Thyroid gland (tissue), 4 donors: ENCODE measurements around the gene SPINK13. TPM values are rescaled to one million over a fixed set of nuclear protein-coding genes. Genes with fewer than 3 reads are reported as not detected.
"Not testable (repeated sequence)": the region's sequence is repeated elsewhere in the genome, so short reads cannot be mapped to it uniquely, and the experiment has no call there.

ENCODE experiments used
- DNase-seq, 2 donors: peaks; one replicate each; pipeline ENCODE4 v3.0.0-alpha.2; 2019
- H3K27ac ChIP-seq, 3 donors: fragments of 200-600 bp; sonication (generic); 1 replicate in 2 of 3; 2 replicates in 1 of 3; pipeline ENCODE4 v1.5.1; 2016 to 2019; ENCODE audit warnings: mild to moderate bottlenecking in 1 of 3, moderate library complexity in 1 of 3
- H3K27me3 ChIP-seq: fragments of 200-600 bp; sonication (generic); one replicate; pipeline ENCODE4 v1.5.1; 2019
- H3K36me3 ChIP-seq, 2 donors: fragments of 200-600 bp; sonication (generic); one replicate each; pipeline ENCODE4 v1.5.1; 2016 to 2019
- H3K4me1 ChIP-seq, 2 donors: fragments of 200-600 bp; sonication (generic); one replicate each; pipeline ENCODE4 v1.5.1; 2017 to 2019
- H3K4me3 ChIP-seq, 3 donors: fragments of 200-600 bp; sonication (generic); replicated peaks in 1 of 3; 1 replicate in 2 of 3; 2 replicates in 1 of 3; pipeline ENCODE4 v1.5.1; 2016; ENCODE audit warnings: mild to moderate bottlenecking in 1 of 3
- H3K9me3 ChIP-seq: fragments of 200-600 bp; sonication (generic); one replicate; pipeline ENCODE4 v1.5.1; 2017
- CTCF ChIP-seq, 6 experiments: fragments of 200-600 bp in 3 of 6; fragments of 450-650 bp in 3 of 6; sonication (generic) in 3 of 6; IDR thresholded peaks; one replicate each; pipeline ENCODE4 v1.5.1; 2016 to 2019; ENCODE audit warnings: antibody characterized with exemption in 6 of 6, mild to moderate bottlenecking in 2 of 6, inconsistent platforms in 1 of 6, moderate library complexity in 1 of 6
- POLR2A ChIP-seq, 2 donors: fragments of 450-650 bp; IDR thresholded peaks; one replicate each; pipeline ENCODE4 v1.6.1; 2017; ENCODE audit warnings: antibody characterized with exemption in 2 of 2, mild to moderate bottlenecking in 2 of 2, moderate library complexity in 1 of 2
- whole genome bisulfite sequencing, 2 donors: methylation state at CpG; one replicate each; pipeline ENCODE4 v1.1.5; 2017; 5-methylcytosine and 5-hydroxymethylcytosine counted together
- intact Hi-C: fragments of 100-400 bp; cut with DNase I; formaldehyde crosslinking; loops from one replicate; pipeline ENCODE4 v1.15.1; 2023
- total RNA-seq, 4 donors: library from RNA; depleted of rRNA; stranded (reverse); fragments of >200 nt; gene quantifications; one replicate each; pipeline ENCODE4 v1.2.3, GENCODE V29; 2016

Gene SPINK13
- total RNA-seq, 4 donors from 2014 or later = not detected

DNA sequence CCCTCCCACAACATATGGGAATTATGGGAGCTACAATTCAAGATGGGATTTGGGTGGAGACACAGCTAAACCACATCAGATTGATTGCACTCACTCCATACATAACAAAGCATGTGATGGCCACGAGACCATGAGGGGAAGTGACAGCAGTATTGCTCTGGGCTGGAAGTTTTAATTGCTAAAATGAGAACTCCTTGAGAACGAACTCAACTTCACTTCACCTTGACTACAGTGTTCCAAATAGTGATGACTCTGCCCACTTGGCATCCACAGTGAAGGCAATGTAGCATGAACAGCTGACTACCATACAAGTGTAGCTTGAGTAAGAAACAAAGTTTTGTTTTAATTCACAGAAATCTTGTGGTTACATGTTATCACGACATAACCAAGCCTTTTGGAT is 42.9 kb downstream of the SPINK13 start:
- Histone ChIP-seq H3K27ac (no peak overlapping the region), H3K9me3 (no peaks in the 10 kb centered on the region), H3K36me3 (no peaks in the 10 kb centered on the region), H3K4me1 (no peaks in the 10 kb centered on the region), H3K27me3 (no peaks in the 10 kb centered on the region), H3K4me3 (no peak overlapping the region)
- intact Hi-C loops = no loop called here
- DNase-seq = peak in 1 of 2 donors; percentile 44
- 61 to 64% methylated on average over 3 of the region's 3 CpGs for WGBS, 2 donors
- TF ChIP-seq CTCF (IDR thresholded peaks at IDR 0.05) = no peak
- no peak for TF ChIP-seq POLR2A (IDR thresholded peaks at IDR 0.05)

DNA sequence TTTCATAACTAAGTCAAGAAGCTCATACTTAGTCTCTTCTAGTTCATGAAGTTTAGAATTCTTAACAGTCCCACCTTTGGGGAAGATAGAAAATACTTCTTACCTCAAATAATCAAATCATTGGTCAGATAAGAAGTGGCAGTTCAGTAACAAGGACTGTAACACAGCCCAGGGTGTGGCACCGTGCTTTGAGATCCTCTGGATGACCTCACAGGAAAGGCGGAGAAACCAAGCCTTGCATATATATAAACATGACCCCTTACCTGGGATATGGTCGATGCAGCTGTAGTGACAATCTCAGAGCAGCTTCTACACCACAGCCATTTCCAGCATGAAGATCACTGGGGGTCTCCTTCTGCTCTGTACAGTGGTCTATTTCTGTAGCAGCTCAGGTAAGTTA is 43.6 kb downstream of the SPINK13 start, which contains the start of gene SPINK7:
TSS of gene SPINK7 (plus strand) at position 271 of the 400 bp plus-strand sequence. CDS start at position 332, 61 bp downstream.
- H3K27ac ChIP-seq = no peak within 1 kb of the TSS
- intact Hi-C loops = no loop called here
- DNase-seq = no peak
- no peaks in the 10 kb centered on the region for H3K27me3 ChIP-seq
- H3K36me3 ChIP-seq = no peaks in the 10 kb centered on the region
- no peak for TF ChIP-seq POLR2A (IDR thresholded peaks at IDR 0.05)
- no peak for TF ChIP-seq CTCF (IDR thresholded peaks at IDR 0.05)
- no peak within 1 kb of the TSS for H3K4me3 ChIP-seq
- H3K4me1 ChIP-seq = no peaks in the 10 kb centered on the region
- H3K9me3 ChIP-seq = no peaks in the 10 kb centered on the region
- WGBS, 2 donors = 71 to 84% methylated on average over 3 of the region's 3 CpGs

- Histone ChIP-seq H3K36me3 (no peaks in the 10 kb centered on the region), H3K4me3 (no peak overlapping the region), H3K9me3 (no peaks in the 10 kb centered on the region), H3K27me3 (no peaks in the 10 kb centered on the region), H3K4me1 (no peaks in the 10 kb centered on the region), H3K27ac (no peak overlapping the region)
- no peak for DNase-seq
- 87 to 95% methylated on average over 2 of the region's 2 CpGs for WGBS, 2 donors
- intact Hi-C loops = no loop called here
- TF ChIP-seq CTCF (IDR thresholded peaks at IDR 0.05) = no peak
- TF ChIP-seq POLR2A (IDR thresholded peaks at IDR 0.05) = no peak
Measured at GRCh38 chr5:148314187-148314586, 45.6 kb downstream of the SPINK13 start.

- 61 to 65% methylated on average over 4 of the region's 4 CpGs for WGBS, 2 donors
- Histone ChIP-seq H3K9me3 (no peaks in the 10 kb centered on the region), H3K27ac (no peak overlapping the region), H3K4me3 (no peak overlapping the region), H3K27me3 (no peaks in the 10 kb centered on the region), H3K4me1 (no peaks in the 10 kb centered on the region), H3K36me3 (no peaks in the 10 kb centered on the region)
- intact Hi-C loops = no loop called here
- no peak for TF ChIP-seq CTCF (IDR thresholded peaks at IDR 0.05)
- TF ChIP-seq POLR2A (IDR thresholded peaks at IDR 0.05) = no peak
- no peak for DNase-seq
Measured at GRCh38 chr5:148314731-148315130, 46.1 kb downstream of the SPINK13 start.

GRCh38 chr5:148320011-148320963 is 51.7 kb downstream of the SPINK13 start:
- DNase-seq, H3K36me3 ChIP-seq, H3K4me1 ChIP-seq, intact Hi-C loops, H3K27me3 ChIP-seq, H3K9me3 ChIP-seq, H3K27ac ChIP-seq: not testable (repeated sequence)
- WGBS, 2 donors = 52 to 67% methylated on average over 26 to 34 of the region's 42 CpGs
- H3K4me3 ChIP-seq = peak overlapping the region in 1 of 3 donors; percentile 6
